HepG2 (cell line): Measurements from ENCODE around the gene AMBRA1. TPM values are rescaled to one million over a fixed set of nuclear protein-coding genes. Genes with fewer than 3 reads are reported as not detected.

ENCODE experiments used
- ATAC-seq: fragments of 200-7000 bp; cut with Tn5 transposase; 3 replicates; pipeline ENCODE4 v1.9.1; 2020; ENCODE audit warnings: mild to moderate bottlenecking, moderate library complexity
- BruUV-seq: library from RNA; stranded (reverse); fragments of 400-500 nt; replicated peaks from 2 replicates; lab custom pipeline; 2021; lab: Mats Ljungman, UMichigan
- CTCF ChIA-PET: fragments of 300-600 bp; formaldehyde crosslinking; extraction: SDS; loops from one replicate; lab custom pipeline; 2021; ENCODE audit warnings: low total read pairs, inconsistent platforms, low intra/inter-chr PET ratio; lab: Yijun Ruan, JAX
- POLR2A ChIA-PET: fragments of 350-600 bp; sonication (Branson Sonifier 250); formaldehyde crosslinking; loops from one replicate; lab custom pipeline; 2020; ENCODE audit warnings: antibody characterized with exemption, inconsistent platforms; lab: Yijun Ruan, JAX
- DNase-seq: peaks from one replicate; pipeline ENCODE4 v3.0.0-alpha.2; 2015; ENCODE audit warnings: low spot score
- FAIRE-seq: peaks from 3 replicates; lab custom pipeline; 2011; peaks lifted over from hg19 to GRCh38; lab: Jason Lieb, UNC
- H2AFZ ChIP-seq: one replicate; pipeline ENCODE4 v1.6.1; 2011; ENCODE audit warnings: low read length, inconsistent platforms
- H3K27ac ChIP-seq: fragments of 300-600 bp; 3 replicates; pipeline ENCODE4 v1.8.0; 2011; ENCODE audit warnings: mixed run types, mild to moderate bottlenecking, mixed read lengths, low read length, inconsistent platforms; ENCODE audit not compliant: insufficient read depth; ENCODE audit errors: extremely low read length
- H3K27me3 ChIP-seq, 2 experiments: fragments of 200-600 bp in 1 of 2; 2 replicates in 1 of 2; 3 replicates in 1 of 2; pipeline versions ENCODE4 v1.6.0 to v1.8.0; 2011; ENCODE audit warnings: low read length in 2 of 2, mild to moderate bottlenecking in 2 of 2, moderate library complexity in 2 of 2, inconsistent platforms in 1 of 2; ENCODE audit not compliant: insufficient read depth in 2 of 2, control insufficient read depth in 1 of 2
- H3K36me3 ChIP-seq, 2 experiments: fragments of 200-600 bp in 1 of 2; replicated peaks in 1 of 2; 2 replicates in 1 of 2; 3 replicates in 1 of 2; pipeline versions ENCODE4 v1.5.1 to v1.8.0; 2011; ENCODE audit warnings: low read length in 2 of 2, inconsistent platforms in 1 of 2; ENCODE audit not compliant: insufficient read depth in 2 of 2, control insufficient read depth in 1 of 2
- H3K4me1 ChIP-seq: 2 replicates; pipeline ENCODE4 v1.5.1; 2012; ENCODE audit warnings: low read length, inconsistent platforms; ENCODE audit not compliant: insufficient read depth
- H3K4me2 ChIP-seq: 2 replicates; pipeline ENCODE4 v1.6.0; 2011; ENCODE audit warnings: low read depth, low read length, inconsistent platforms
- H3K4me3 ChIP-seq, 3 experiments: fragments of 200-600 bp in 1 of 3; sonication (generic), shearing (Covaris generic) in 1 of 3; replicated peaks in 1 of 3; 2 replicates each; pipeline ENCODE4 v1.5.1; 2011 to 2016; ENCODE audit warnings: low read length in 3 of 3, inconsistent platforms in 2 of 3, low read depth in 2 of 3, mild to moderate bottlenecking in 2 of 3, control low read depth in 1 of 3, mixed read lengths in 1 of 3; ENCODE audit not compliant: insufficient read depth in 1 of 3
- H3K79me2 ChIP-seq: one replicate; pipeline ENCODE4 v1.6.1; 2011; ENCODE audit warnings: low read length, inconsistent platforms; ENCODE audit not compliant: insufficient read depth
- H3K9ac ChIP-seq: 2 replicates; pipeline ENCODE4 v1.6.0; 2011; ENCODE audit warnings: mild to moderate bottlenecking, low read depth, low read length, inconsistent platforms; ENCODE audit not compliant: insufficient read depth
- H3K9me3 ChIP-seq: 2 replicates; pipeline ENCODE4 v1.5.1; 2012; ENCODE audit warnings: mild to moderate bottlenecking, low read length
- H4K20me1 ChIP-seq: 2 replicates; pipeline ENCODE4 v1.6.0; 2011; ENCODE audit warnings: inconsistent platforms, mild to moderate bottlenecking, low read length, moderate library complexity; ENCODE audit not compliant: insufficient read depth
- AGO1 ChIP-seq: fragments of 200-400 bp; formaldehyde crosslinking; IDR thresholded peaks from 2 replicates; pipeline ENCODE4 v1.6.1; 2017; ENCODE audit warnings: mild to moderate bottlenecking, low read depth, low read length, moderate library complexity; ENCODE audit not compliant: poor library complexity, severe bottlenecking
- CENPT ChIP-seq: sonication (generic); formaldehyde crosslinking; IDR thresholded peaks from 2 replicates; pipeline ENCODE4 v1.8.0; 2022; ENCODE audit warnings: low read depth, mild to moderate bottlenecking, moderate library complexity, missing genetic modification reagents
- KAT8 ChIP-seq: IDR thresholded peaks from 2 replicates; pipeline ENCODE4 v1.6.1; 2016; ENCODE audit warnings: missing genetic modification reagents, missing compliant biosample characterization
- NFKB2 ChIP-seq: sonication (generic); formaldehyde crosslinking; IDR thresholded peaks from 2 replicates; pipeline ENCODE4 v1.4.0; 2020; ENCODE audit warnings: missing genetic modification reagents, borderline replicate concordance
- NR2F6 ChIP-seq, 2 experiments: IDR thresholded peaks; 2 replicates each; pipeline ENCODE4 v1.6.1; 2016; ENCODE audit warnings: antibody characterized with exemption in 1 of 2, mild to moderate bottlenecking in 1 of 2
- ZNF230 ChIP-seq: sonication (generic); formaldehyde crosslinking; IDR thresholded peaks from 2 replicates; pipeline ENCODE4 v1.4.0; 2020; ENCODE audit warnings: mild to moderate bottlenecking, missing genetic modification reagents
- ZNF329 ChIP-seq: sonication (generic); formaldehyde crosslinking; IDR thresholded peaks from 2 replicates; pipeline ENCODE4 v1.9.0; 2021; ENCODE audit warnings: low read depth, mild to moderate bottlenecking, missing genetic modification reagents
- ZNF782 ChIP-seq: sonication (generic); formaldehyde crosslinking; IDR thresholded peaks from 2 replicates; pipeline ENCODE4 v1.4.0; 2020; ENCODE audit warnings: missing genetic modification reagents, mild to moderate bottlenecking, borderline replicate concordance
- WGBS: methylation state at CpG from one replicate; pipeline ENCODE4 v1.1.6; 2017; ENCODE audit warnings: low lambda C conversion rate; 5-methylcytosine and 5-hydroxymethylcytosine counted together
- in situ Hi-C: cut with HindIII; loops from 2 replicates; pipeline ENCODE4 v1.10.0; 2017; ENCODE audit warnings: low pct_unique_long_range_greater_than_20kb; ENCODE audit not compliant: extremely low pct_ligation_motif_present
- intact Hi-C: fragments of 100-400 bp; cut with micrococcal nuclease; formaldehyde crosslinking; loops from one replicate; pipeline ENCODE4 v1.10.0; 2022; ENCODE audit not compliant: unreplicated experiment
- polyA plus RNA-seq, 8 experiments: library from polyadenylated mRNA; depleted of rRNA in 3 of 8; stranded (reverse) in 7 of 8; unstranded in 1 of 8; fragments of >200 nt; fragmentation: Illumina TruSeq in 4 of 8; extraction: Trizol in 4 of 8; gene quantifications; 2 replicates each; pipeline versions ENCODE4 v1.2.1 to v1.2.3, GENCODE V29; 2011 to 2016; ENCODE audit warnings: low read depth in 4 of 8, missing spikeins in 1 of 8, mixed read lengths in 1 of 8; ENCODE audit not compliant: insufficient read depth in 1 of 8
- total RNA-seq, 5 experiments: library from RNA; depleted of rRNA; stranded (reverse); fragments of >200 nt; fragmentation: Illumina TruSeq; extraction: Trizol; gene quantifications; 2 replicates each; pipeline ENCODE4 v1.2.3, GENCODE V29; 2016; ENCODE audit warnings: low read depth in 1 of 5
- TF ChIP-seq, protein P1 (sequence below): sonication (generic); formaldehyde crosslinking; IDR thresholded peaks from 2 replicates; pipeline ENCODE4 v1.5.1; 2020; ENCODE audit warnings: missing genetic modification reagents, mild to moderate bottlenecking, borderline replicate concordance

AMBRA1 gene
- total and polyA plus RNA-seq, 2 of the 13 experiments (the other 11 are each of a cell fraction or from before 2014, with no cell fraction given), result 15.7 to 26.0 TPM

DNA sequence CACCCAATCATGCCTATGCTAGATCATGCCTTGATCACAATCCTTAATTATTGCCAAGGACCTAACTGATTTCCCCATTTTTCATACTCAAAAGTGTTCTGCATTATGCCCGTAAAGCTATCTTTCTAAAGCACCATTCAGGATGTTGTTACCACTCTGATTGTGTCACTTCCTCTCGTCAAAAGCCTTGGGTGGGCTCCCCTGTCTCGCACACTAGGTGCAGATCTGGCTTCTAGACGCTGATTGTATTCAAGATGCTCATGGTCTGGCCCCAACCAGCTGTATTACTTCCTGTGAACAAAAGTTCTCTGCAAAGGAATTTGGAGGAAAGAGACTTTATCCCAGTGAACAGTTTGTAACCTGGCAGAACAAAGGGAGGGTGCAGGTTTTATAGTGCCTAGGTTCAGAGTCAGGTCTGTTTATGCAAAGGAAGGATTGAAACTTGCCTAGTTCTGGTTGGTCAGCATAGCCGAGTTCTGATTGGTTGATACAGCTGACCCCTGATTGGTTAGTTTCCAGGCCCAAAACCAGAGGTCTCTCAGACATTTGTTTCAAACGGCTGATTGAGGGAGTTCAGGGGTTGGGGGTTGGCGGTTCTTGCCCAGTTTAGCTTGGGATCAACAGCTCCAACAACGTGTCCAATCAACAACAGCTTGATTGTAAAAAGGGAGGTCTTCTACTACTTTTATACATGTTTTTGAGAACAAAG, 49.0 kb upstream of the AMBRA1 start:
- H2AFZ ChIP-seq, result no peak overlapping the region
- H4K20me1 ChIP-seq, result no peaks in the 10 kb centered on the region
- no TSS peak for BruUV-seq
- ChIA-PET POLR2A (no interaction called here), CTCF (no interaction called here)
- H3K9me3 ChIP-seq, result no peaks in the 10 kb centered on the region
- WGBS, result 95% methylated on average over 8 of the region's 8 CpGs
- peaks cover 14 to 38% of the 10 kb centered on the region in 2 experiments; a peak in 4 of 5 replicates for H3K36me3 ChIP-seq
- H3K27me3 ChIP-seq, result no peaks in the 10 kb centered on the region
- ATAC-seq (no peak), FAIRE-seq (no peak), DNase-seq (no peak)
- H3K4me1 ChIP-seq, result peaks cover 42% of the 10 kb centered on the region
- H3K4me3 ChIP-seq, result no peak overlapping the region
- H3K4me2 ChIP-seq, result no peak overlapping the region
- H3K79me2 ChIP-seq, result peaks cover 7% of the 10 kb centered on the region
- TF ChIP-seq KAT8 (CRISPR knock-in tag) (no peak), ZNF230 (CRISPR knock-in tag) (no peak), ZNF329 (no peak), NFKB2 (no peak), AGO1 (no peak), CENPT (CRISPR knock-in tag) (no peak)
- TF ChIP-seq, protein P1, sequence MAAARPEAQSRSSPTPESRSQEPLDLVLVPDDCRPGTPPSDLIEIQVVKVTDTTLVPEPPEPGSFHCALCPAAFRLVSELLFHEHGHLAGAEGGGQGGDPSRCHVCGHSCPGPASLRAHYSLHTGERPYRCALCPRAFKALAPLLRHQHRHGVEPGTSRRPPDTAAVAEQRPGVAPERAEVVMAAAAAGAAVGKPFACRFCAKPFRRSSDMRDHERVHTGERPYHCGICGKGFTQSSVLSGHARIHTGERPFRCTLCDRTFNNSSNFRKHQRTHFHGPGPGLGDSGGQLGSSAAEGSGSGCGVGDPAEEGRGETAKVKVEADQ (CRISPR knock-in tag), result no peak
- TF ChIP-seq, all 625 proteins: peak for 0
- no peak overlapping the region for H3K27ac ChIP-seq
- H3K9ac ChIP-seq, result no peak overlapping the region
- intact Hi-C loops, result no loop called here
- in situ Hi-C loops, result no loop called here

DNA sequence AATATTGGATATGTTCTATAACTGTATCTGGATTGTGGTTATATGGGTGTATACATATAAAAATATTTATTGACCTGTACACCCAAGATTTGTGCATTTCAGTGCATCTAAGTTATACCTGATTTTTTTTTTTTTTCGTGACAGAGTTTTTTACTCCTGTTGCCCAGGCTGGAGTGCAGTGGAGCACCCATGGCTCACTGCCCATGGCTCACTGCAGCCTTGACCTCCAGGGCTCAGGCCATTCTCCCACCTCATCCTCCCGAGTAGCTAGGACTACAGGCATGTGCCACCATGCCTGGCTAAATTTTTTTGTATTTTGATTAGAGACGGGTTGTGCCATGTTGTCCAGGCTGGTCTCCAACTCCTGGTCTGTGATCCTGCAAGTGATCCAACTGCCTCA, 47.8 kb upstream of the AMBRA1 start:
- POLR2A ChIA-PET, result no interaction called here
- in situ Hi-C loops, result no loop called here

More for the DNA sequence above, 47.8 kb upstream of the AMBRA1 start:
- no peak overlapping the region for H2AFZ ChIP-seq
- FAIRE-seq, result no peak
- H3K36me3 ChIP-seq, result peaks cover 9 to 34% of the 10 kb centered on the region in 2 experiments; a peak in 4 of 5 replicates
- no peaks in the 10 kb centered on the region for H4K20me1 ChIP-seq
- H3K27me3 ChIP-seq, result no peaks in the 10 kb centered on the region
- H3K4me1 ChIP-seq, result peaks cover 42% of the 10 kb centered on the region
- no peak overlapping the region for H3K4me3 ChIP-seq
- no peak overlapping the region for H3K4me2 ChIP-seq
- no peak for DNase-seq
- BruUV-seq, result no TSS peak
- CTCF ChIA-PET, result no interaction called here
- no peak overlapping the region for H3K9ac ChIP-seq
- 82% methylated on average over 3 of the region's 3 CpGs for WGBS
- intact Hi-C loops, result no loop called here
- peaks cover 11% of the 10 kb centered on the region for H3K79me2 ChIP-seq
- H3K27ac ChIP-seq, result peak overlapping the region; percentile 78
- no peak for ATAC-seq
- no peak for TF ChIP-seq ZNF782 (CRISPR knock-in tag)
- no peak for TF ChIP-seq NR2F6 (IDR thresholded peaks at IDR 0.05)
- 0 out of 2 replicates have a peak, but pooled peaks have one; percentile 18 for TF ChIP-seq NR2F6 (CRISPR knock-in tag; IDR thresholded peaks at IDR 0.05)
- no peaks in the 10 kb centered on the region for H3K9me3 ChIP-seq
